CD4-positive, alpha-beta T cell treated with Interleukin-4 for 1 hour (primary cell): ENCODE data around the gene CFAP119.

ENCODE experiments used
- DNase-seq, 2 donors: peaks; one replicate each; pipeline ENCODE4 v3.0.0-alpha.2; 2020 to 2022

CFAP119 gene

DNA sequence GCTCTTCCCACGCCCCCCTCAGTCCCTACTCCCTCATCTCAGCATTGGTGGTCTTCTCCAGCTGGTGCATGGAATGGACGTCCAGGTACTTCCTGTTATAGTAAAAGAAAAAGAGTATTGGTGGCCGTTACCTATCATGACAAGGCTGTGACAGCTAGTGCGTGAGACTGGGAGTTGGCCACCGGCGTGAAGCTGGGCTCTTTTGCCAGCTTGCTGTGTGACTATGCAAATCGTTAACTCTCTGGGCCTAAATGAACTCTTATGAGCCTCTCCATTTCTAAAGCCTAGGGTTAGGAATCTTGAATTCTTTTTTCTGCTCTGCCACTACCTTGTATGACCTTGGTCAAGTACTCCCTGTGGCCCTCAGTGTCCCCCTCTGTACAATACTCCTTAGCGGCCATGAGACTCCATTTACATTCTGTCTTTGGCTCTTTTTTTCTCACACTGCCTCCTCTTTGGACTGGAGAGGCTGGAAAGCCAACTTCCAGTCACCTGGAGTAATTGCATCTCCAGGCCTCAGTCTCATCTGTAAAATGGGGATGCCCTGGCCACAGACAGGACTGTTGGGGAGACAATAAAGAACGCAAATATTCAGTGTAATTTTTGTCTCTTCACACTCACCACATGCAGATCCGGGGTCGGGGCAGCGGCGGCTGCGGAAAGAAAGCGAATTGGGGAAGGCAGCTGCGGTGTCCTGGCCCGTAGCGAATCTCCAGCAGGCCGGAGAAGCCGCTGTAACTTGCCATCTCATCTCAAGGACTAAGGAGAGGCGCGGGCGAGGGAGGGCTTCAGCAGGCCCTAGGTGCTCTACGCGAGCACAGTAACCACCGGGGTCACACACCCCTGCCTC, 1.1 kb downstream of the CFAP119 start:
- DNase-seq, result no peak

DNA sequence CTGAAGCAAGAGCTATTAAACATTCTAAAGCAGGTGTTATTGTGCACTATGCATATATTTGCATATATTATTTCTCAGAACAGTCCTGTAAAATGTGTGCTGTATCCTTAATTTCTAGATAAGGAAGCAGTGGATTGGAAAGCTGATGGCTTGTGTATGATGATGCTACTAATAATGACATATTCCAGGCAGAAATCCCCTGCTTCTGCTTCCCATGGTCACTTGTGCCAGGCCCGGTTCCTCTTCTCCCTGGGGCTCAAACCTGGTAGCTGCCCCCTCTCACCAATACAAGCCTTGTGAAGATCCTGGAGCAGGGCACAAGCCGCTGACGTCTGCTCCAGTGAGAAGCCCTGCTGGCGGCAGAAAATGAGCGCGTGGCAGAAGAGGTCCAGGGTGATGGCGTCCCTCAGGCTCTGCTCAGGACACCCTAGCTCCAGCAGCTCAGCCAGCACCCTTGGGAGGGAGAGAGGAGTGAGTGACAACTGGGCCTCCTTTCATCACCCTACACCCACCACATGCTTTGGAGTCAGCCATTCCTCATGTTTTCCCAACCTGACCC, 1.8 kb downstream of the CFAP119 start:
- DNase-seq, result no peak

DNA sequence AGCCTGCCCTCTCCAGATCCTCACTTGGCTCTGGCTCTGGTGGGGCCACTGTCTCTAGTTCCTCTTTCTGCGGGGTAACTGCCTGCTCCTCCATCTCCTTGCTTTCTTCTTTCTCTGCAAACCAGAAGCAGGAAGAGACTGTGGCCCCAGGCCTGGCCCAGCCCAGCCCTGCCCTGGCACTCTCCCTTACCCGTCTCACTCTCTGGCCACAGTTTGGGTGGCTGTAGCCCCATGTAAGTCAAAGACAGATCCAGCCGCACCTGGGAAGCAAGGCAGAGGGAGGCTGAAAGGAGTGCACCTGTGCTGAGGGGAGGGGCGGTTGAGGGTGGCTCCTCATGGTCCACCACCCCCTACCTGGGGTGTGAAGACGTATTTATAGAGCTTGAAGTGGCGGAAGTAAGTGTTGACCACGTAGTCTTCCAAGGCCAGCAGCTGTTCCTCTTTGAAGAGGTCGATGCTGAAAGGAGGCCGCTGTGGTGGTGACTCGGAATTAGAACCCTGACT, 2.8 kb downstream of the CFAP119 start:
- DNase-seq, result peak in 1 of 2 donors; percentile 44

DNA sequence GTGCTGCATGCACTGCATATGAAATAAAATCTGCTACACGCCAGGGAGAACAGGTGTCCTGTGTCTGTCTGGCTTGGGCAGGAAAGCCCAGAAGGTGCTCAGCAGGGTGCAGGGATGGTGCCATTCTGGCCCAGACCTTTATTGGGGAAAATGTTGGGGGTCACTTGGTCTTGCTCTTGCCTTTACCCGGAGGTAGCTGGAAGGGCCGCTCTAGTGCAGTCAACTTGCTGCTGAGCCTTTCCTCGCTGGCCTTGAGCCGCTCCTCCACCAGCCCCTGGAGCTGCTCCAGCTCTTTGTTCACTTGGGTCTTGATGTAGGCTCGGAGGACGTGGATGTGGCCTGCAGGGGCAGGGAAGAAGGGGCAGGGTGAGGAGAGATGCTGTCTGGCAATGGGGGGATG, 4.5 kb downstream of the CFAP119 start:
- no peak for DNase-seq

DNA sequence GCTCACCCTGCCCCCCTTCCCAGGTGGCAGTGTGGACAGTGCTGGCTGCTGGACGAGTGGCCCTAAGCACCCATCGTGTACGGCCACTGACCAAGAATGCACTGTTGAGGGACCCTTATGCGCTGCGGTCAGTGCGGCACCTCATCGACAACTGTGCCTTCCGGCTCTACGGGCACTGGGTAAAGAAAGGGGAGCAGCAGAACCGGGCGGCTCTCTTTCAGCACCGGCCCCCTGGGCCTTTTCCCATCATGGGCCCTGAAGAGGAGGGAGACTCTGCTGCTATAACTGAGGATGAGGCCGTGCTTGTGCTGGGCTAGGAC, 5.1 kb downstream of the CFAP119 start:
- DNase-seq, result no peak

DNA sequence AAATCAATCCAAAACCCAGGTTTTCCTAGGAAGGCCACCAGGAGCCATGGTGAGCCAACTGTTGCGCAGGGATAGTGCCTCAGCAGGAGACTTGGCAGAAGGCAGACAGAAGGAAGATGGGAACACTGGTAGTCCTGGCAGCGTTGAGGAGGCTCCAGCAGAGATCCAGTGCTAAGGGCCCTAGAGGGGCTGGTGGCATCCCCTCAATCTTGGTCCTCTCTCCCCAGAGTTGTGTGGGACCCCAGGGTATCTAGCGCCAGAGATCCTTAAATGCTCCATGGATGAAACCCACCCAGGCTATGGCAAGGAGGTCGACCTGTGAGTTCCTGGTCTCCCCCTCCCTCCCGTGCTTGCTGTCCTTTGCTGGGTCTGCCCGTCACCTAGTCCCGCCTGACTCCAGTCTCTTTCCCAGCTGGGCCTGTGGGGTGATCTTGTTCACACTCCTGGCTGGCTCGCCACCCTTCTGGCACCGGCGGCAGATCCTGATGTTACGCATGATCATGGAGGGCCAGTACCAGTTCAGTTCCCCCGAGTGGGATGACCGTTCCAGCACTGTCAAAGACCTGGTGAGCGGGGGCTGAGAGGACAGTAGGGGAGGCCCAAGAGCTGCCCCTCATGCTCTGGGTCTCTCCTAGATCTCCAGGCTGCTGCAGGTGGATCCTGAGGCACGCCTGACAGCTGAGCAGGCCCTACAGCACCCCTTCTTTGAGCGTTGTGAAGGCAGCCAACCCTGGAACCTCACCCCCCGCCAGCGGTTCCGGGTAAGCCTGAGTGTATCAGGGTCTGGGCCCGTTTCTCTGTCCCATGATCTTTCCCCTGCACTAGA, 5.7 kb downstream of the CFAP119 start:
- DNase-seq, result no peak

DNA sequence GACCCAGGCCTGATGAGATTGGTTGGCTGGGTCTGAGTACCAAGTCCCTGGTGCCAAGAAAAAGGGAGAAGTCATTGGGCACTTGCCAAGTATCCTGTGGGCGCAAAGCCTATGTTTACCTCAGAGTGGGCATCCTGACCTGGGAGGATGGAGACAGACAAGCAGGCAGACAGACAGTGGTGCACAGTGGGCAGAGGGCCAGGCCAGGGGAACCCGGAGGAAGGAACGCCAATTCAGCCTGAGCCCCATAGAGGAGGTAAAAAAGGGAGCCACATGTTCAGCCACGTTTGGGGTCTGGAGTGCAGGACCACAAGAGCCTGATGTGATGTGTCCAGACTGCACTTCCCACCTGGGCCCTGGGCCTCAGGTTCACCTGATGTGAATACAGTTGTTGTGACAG, 8.3 kb downstream of the CFAP119 start:
- no peak for DNase-seq

DNA sequence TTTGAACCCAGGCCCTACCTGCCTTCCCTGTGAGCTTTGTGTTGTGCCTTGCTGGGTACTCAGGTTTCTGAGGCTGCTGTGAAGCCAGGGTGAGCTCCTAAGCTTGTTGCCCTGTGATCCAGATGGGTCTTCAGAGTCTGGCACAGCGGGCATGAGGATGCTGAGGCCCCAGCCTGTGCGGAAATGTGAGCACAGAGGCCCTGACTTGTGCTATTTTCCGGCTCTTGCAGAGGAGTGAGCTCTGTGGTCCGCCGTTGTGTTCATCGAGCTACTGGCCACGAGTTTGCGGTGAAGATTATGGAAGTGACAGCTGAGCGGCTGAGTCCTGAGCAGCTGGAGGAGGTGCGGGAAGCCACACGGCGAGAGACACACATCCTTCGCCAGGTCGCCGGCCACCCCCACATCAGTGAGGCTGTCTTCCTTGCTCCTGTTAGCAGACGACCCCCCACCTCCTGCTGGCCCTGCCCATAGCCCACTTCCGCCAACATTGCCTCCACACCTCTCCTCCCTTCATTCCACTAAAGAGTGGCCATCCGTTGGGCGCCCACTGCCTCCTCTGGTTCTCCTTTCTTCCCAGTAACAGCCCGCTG, 10.9 kb downstream of the CFAP119 start:
- no peak for DNase-seq

DNA sequence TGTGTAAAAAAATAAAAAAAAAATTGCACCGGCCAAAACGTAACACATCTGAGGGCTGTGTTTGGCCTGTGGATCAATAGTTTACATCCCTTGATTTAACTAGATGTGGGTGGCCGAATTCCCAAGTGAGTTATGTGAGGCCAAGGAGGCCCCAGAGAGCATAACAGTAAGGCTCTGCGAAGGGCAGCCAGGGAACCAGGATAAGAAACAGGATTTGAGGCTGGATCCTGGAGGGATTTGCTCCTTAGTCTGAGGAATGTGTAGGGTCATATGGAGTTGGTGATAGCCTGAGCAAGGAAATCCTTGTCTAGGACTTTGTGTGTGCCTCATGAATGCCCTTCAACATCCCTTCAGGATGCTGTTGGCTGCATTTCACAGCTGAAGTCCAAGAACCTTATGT, 11.7 kb downstream of the CFAP119 start:
- DNase-seq, result no peak

DNA sequence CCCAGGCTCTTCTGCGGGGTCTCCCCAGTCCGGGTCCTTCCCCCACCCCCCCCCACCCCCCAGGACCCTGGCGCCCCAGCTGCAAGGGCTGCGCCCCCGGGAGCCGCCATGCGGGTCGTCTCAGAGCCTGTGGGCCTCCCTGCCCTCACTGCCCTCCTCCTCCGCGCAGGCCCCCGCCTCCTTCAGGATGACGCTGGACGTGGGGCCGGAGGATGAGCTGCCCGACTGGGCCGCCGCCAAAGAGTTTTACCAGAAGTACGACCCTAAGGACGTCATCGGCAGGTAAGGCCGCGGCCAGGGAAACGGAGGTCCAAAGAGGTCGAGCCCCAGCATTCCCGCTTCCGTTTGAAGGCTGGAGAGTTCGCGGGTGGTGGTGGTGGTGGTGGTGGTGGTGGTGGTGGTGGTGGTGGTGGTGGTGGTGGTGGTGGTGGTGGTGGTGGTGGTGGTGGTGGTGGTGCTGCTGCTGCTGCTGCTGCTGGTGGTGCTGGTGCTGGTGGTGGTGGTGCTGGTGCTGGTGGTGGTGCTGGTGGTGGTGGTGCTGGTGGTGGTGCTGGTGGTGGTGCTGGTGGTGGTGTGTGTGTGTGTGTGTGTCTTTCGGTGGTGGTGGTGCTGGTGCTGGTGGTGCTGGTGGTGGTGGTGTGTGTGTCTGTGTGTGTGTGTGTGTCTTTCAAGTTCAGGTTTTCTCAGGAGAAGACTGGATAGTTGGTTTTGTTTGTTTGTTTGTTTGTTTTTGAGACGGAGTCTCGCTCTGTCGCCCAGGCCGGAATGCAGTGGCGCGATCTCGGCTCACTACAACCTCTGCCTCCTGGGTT, 13.0 kb downstream of the CFAP119 start:
- peak; percentile 20 to 35 for DNase-seq

DNA sequence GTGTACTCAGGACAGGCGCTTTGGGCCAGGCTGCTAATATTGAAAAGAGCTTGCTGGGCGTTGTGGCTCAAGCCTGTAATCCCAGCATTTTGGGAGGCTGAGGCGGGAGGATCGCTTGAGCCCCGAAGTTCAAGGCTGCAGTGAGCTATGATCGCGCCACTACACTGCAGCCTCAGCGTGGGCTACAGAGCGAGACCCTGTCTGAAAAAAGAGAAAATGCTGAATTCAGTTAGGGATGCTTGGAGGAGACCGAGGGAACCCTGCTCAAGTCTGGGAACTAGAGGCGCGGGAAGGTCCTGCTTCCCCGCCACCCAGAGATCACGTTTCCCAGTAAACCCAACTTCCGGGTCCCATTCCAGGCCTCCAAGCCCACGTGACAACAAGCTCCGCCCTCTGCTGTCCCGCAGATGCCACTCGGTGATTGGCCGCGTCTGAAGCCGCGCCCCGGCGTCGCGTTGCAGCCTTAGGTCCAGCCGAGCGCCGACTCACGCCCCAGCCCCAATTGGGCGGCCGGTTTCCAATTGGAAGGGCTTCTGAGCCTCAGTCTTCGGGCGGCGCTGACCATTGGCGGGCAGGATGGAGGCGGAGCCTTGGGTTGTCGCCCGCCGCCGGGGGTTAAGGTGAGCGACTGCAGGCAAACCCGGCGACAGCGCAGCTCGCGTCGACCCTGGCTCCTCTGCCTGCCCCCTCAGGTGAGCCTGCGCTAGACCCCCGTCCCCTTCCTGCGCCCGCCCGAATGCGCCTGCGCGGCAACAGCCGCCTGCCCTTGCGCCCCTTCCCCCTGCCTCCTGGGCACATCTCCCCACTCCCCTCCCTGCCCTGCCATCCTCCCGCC, 13.8 kb downstream of the CFAP119 start, which contains the start of gene PHKG2:
Gene PHKG2, plus strand, starts transcription at position 627 of the 835 bp plus-strand sequence. CDS start 396 bp downstream, outside the sequence.
- peak; percentile 97 for DNase-seq

DNA sequence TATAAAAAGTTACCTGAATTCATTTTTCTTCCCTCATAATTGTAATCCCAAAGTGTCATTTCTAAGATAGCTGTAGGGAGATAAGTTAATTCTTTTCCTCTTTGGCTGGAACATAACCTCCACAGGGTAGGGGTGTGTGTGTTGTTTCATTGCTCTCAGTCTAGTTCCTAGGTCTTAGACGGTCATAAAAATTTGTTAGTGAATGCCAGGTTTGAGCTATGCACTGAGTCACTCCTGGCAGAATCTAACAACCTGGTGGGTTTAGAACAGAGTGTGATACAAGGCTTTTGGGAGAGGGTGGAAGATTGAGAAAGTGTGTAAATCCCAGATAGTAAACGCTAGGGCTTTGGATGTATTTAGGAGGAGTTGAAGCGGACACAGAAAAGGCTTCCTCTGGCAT, 14.5 kb downstream of the CFAP119 start:
- no peak for DNase-seq

DNA sequence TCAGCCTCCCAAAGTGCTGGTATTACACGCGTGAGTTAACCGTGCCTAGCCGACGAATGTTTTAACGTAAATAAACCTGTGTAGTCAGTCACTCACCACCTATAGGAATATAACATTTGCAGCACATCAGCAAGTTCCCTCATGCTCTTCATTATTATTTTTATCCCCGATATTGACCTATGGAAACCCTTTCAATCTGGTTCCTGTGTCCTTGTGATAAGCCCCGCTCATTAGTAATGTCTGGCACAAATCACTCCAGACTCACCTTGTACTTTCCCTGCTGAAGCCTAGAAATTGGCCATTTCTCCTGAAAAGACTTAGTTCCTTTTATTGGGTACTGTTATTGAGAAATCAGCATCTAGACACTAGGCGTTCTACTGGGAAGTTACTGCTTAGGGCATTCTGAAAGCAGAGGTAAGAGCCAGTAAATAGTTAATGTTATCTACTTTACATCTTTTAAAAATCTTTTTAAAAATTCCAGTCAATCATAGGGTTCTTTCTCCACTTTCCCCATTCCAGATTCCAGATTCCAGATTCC, 15.2 kb downstream of the CFAP119 start:
- DNase-seq, result no peak

DNA sequence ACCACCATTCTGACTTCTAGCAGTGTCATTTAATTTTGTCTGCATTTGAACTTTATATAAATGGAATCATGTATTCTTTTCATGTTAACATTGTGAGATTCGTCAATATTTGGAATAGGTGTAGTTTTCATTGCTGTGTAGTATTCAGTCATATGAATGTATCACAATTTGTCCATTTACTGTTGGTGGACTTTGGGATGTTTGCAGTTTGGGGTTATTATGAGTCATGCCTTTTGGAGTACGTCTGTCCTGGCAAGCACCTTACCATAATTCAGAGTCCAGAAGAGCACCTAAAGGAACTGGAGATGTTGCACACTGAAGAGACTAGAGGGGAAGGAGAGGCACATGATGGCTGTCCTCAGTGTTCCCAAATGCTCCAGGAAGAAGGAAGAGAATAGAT, 16.8 kb downstream of the CFAP119 start:
- no peak for DNase-seq

DNA sequence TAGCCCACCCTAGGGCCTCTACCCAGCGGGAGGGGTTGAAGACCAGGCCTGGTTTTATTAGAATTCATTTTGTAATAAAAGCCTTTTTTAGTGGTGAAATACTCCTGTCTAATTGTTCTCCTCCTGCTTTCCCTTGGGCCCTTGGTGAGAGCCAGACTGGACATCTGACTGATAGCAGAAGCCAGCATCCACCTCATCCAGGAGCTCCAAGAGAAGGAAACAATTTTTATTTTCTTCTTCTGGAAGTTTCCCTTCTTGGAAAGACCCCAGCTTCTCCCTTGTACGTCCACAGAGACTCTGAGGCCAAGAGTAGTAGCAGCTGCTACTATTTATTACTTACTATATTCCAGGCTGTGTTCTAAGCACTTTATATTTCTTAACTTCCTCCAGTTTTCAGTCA, 17.7 kb downstream of the CFAP119 start:
- no peak for DNase-seq

DNA sequence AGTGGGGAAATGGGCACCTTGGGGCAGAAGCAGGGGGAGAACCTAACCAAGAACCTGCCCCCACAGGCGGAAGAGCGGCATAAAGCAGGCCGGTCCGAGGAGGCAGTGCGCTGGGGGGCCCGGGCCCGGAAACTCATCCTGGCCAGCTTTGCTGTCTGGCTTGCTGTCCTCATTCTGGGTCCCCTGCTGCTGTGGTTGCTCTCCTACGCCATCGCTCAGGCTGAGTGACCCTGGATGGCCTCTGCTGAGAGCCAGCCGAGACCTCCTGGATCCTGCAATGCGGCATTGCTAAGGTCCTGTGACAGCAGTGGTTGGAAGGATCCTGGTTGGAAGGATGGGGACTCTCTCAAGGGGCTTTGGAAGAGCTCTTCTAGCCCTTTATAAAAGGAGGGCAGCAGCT, 18.1 kb downstream of the CFAP119 start:
- no peak for DNase-seq

DNA sequence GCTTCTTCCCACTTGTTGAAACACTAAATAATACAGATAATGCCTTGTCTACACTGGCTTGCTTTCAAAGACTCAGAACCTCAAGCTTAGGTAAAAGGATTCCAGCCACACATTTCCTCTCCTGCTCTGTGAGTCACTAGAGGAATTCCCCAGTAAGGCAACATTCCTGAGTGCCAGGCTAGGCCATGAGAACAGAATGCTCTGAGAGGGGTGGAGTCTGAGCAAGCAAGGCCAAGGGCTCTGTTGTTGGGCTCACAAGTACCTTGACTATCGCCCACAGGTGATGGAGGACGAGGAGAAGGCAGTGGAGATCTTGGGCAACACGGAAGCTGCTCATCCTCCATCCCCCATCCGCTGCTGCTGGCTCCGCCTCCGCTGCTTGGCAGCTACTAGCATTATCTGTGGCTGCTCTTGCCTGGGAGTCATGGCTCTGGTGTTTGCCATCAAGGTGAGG, 20.4 kb downstream of the CFAP119 start:
- DNase-seq, result no peak

DNA sequence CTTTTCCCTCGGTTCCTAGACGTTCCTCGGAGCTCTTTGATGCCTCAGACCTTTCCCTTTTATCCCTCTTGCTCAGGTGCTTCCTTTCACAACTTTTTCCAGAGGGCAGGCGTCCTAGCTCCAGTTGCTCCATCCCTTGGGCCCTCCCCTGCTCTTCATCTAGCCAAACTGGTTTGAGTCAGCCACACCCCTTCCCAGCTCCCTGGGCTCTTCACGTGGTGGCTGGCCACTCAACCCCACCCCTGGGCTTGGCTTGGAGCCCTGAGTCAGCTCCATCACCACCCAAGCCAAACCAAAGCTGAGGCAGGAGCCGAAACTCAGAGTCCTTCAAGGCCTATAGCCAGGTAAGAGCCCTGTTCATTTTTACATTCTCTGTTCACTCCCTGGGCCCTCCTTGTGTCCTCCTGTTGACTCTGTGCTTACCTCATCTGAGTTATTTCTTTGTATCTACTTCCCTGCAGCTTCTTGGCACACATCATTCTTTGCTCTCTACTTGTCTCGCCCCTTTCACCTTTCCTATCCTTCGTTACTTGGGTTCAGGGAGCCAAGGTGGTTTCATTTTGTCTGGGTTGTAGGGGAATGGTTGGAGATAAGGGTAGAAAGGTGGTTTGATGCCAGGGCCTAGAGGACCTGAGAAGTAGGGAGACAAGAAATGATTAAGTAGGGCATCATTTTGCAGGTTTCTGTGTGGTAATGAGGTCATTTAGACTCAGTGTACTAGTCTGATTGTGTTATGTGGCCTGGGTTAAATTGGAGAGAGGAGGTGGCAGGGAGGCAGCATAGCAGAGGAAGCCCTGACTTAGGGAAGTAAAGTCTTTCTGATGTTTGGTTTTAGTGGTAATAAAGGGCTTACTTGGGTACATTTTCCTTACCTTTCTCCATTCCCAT, 21.3 kb downstream of the CFAP119 start:
- DNase-seq, result no peak

DNA sequence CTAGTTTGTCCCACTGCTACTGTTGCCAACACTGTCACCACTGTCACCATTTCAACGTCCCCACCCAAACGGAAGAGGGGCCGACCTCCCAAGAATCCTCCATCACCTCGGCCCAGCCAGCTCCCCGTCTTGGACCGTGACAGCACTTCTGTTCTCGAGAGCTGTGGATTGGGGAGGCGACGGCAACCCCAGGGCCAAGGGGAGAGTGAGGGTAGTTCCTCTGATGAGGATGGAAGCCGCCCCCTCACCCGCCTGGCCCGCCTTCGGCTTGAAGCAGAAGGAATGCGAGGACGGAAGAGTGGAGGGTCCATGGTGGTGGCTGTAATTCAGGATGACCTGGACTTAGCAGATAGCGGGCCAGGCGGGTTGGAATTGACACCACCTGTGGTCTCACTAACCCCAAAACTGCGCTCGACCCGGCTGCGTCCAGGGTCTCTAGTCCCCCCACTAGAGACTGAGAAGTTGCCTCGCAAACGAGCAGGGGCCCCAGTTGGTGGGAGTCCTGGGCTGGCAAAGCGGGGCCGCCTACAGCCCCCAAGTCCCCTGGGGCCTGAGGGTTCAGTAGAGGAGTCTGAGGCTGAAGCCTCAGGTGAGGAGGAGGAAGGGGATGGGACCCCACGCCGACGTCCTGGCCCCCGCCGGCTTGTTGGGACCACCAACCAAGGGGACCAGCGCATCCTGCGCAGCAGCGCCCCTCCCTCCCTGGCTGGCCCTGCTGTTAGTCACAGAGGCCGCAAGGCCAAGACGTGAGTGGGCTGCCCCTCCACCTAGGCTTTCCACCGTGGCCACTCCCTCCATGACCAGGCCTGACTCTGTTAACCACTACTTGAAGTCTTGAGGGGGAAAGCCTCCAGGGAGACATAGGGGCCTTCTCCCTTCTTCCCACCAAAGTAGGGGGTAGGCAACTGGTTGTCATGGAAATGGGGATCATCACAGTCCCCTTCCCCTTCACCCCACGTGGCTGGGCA, 22.6 kb downstream of the CFAP119 start:
- no peak for DNase-seq
